GM21717 (cell line): Measurements from ENCODE around the gene GABPB1.

ENCODE experiments used
- ATAC-seq: cut with Tn5 transposase; IDR thresholded peaks from one replicate; pipeline ENCODE4 v1.9.1; 2021; ENCODE audit warnings: mild to moderate bottlenecking, moderate library complexity; ENCODE audit not compliant: unreplicated experiment

The GABPB1 gene

GRCh38 chr15:50280271-50280670 is 74.7 kb downstream of the GABPB1 start:
- ATAC-seq: no peak

- no peak for ATAC-seq
Observed at GRCh38 chr15:50278496-50278895, 76.5 kb downstream of the GABPB1 start.

- no peak for ATAC-seq
Observed at GRCh38 chr15:50277370-50277769, 77.6 kb downstream of the GABPB1 start.

- no peak for ATAC-seq
Observed at GRCh38 chr15:50275908-50276307, 79.1 kb downstream of the GABPB1 start.

GRCh38 chr15:50275091-50275490 is 79.9 kb downstream of the GABPB1 start:
- no peak for ATAC-seq

- ATAC-seq: no peak
Observed at GRCh38 chr15:50267577-50267976, 87.4 kb downstream of the GABPB1 start.

- ATAC-seq: no peak
Observed at GRCh38 chr15:50265620-50266019, 89.4 kb downstream of the GABPB1 start, which contains the start of gene HDC. HDC (minus strand) TSS chr15:50265726; CDS start chr15:50265623, 103 bp downstream.

GRCh38 chr15:50262533-50262932 is 92.5 kb downstream of the GABPB1 start:
- no peak for ATAC-seq

- ATAC-seq: no peak
Observed at GRCh38 chr15:50261981-50262380, 93.0 kb downstream of the GABPB1 start.

- no peak for ATAC-seq
Observed at GRCh38 chr15:50260969-50261496, 94.0 kb downstream of the GABPB1 start.

GRCh38 chr15:50259276-50259675 is 95.7 kb downstream of the GABPB1 start:
- no peak for ATAC-seq

- ATAC-seq: no peak
Observed at GRCh38 chr15:50257924-50258323, 97.1 kb downstream of the GABPB1 start.

GRCh38 chr15:50257332-50257731 is 97.7 kb downstream of the GABPB1 start:
- ATAC-seq: no peak

GRCh38 chr15:50256188-50257041 is 98.6 kb downstream of the GABPB1 start:
- no peak for ATAC-seq

- ATAC-seq: no peak
Observed at GRCh38 chr15:50252556-50252955, 102.4 kb downstream of the GABPB1 start.

GRCh38 chr15:50251638-50252182 is 103.3 kb downstream of the GABPB1 start:
- no peak for ATAC-seq

GRCh38 chr15:50250760-50251394 is 104.1 kb downstream of the GABPB1 start:
- ATAC-seq: no peak

- no peak for ATAC-seq
Observed at GRCh38 chr15:50249704-50250103, 105.3 kb downstream of the GABPB1 start.

- ATAC-seq: no peak
Observed at GRCh38 chr15:50248994-50249582, 105.9 kb downstream of the GABPB1 start.

- ATAC-seq: peak; percentile 63
Observed at GRCh38 chr15:50247819-50248655, 107.0 kb downstream of the GABPB1 start.
